GM12872 (cell line): ENCODE results near the gene ITGB5.

Source experiments
- CTCF ChIP-seq: IDR thresholded peaks from 3 replicates; pipeline ENCODE4 v1.5.1; 2011; ENCODE audit warnings: low read depth, mild to moderate bottlenecking, low read length, moderate library complexity; ENCODE audit not compliant: insufficient read depth

ITGB5 gene

GRCh38 chr3:124758851-124759635 lies 128.1 kb downstream of the ITGB5 start:
- no peak for TF ChIP-seq CTCF

GRCh38 chr3:124752051-124752450 lies 135.1 kb downstream of the ITGB5 start:
- TF ChIP-seq CTCF: no peak

GRCh38 chr3:124751501-124751900 lies 135.7 kb downstream of the ITGB5 start:
- TF ChIP-seq CTCF: no peak

- TF ChIP-seq CTCF: no peak
These were observed 138.5 kb downstream of the ITGB5 start for GRCh38 chr3:124748560-124749198.

GRCh38 chr3:124747111-124747981 lies 139.8 kb downstream of the ITGB5 start:
- no peak for TF ChIP-seq CTCF

GRCh38 chr3:124745756-124746155 lies 141.4 kb downstream of the ITGB5 start:
- no peak for TF ChIP-seq CTCF

- TF ChIP-seq CTCF: no peak
These were observed 146.1 kb downstream of the ITGB5 start for GRCh38 chr3:124741027-124741426.
